Measurements from ENCODE around the gene LZTR1.
"Not testable (repeated sequence)": the region's sequence is repeated elsewhere in the genome, so short reads cannot be mapped to it uniquely, and the experiment has no call there.

LZTR1 gene

GRCh38 chr22:21001601-21002325, 19.7 kb downstream of the LZTR1 start, which contains the start of gene THAP7:
THAP7 (minus strand) TSS chr22:21002118; CDS start chr22:21001911, 207 bp downstream.
- Histone ChIP-seq H3K9me3 (ENCODE audit: control insufficient read depth, insufficient read depth, low read depth, low read length) (no peaks in the 10 kb centered on the region), H3K27me3 (ENCODE audit: control insufficient read depth, insufficient read depth, low read length) (no peaks in the 10 kb centered on the region), H3K36me3 (ENCODE audit: control insufficient read depth, insufficient read depth, low read length) (peaks cover 27% of the 10 kb centered on the region), H3K4me3 (ENCODE audit: low read depth, low read length) (peak within 1 kb of the TSS; percentile 83), H3K9ac (ENCODE audit: low read length) (peak within 1 kb of the TSS; percentile 95), H3K27ac (ENCODE audit: low read depth, low read length) (peak within 1 kb of the TSS; percentile 87), H3K4me1 (ENCODE audit: control insufficient read depth, insufficient read depth, low read length) (peaks cover 10% of the 10 kb centered on the region)

- H3K27ac ChIP-seq (ENCODE audit: low read depth, low read length): no peak overlapping the region
- H3K9ac ChIP-seq (ENCODE audit: low read length): no peak overlapping the region
Measured at GRCh38 chr22:21003782-21004181, 21.7 kb downstream of the LZTR1 start.

DNA sequence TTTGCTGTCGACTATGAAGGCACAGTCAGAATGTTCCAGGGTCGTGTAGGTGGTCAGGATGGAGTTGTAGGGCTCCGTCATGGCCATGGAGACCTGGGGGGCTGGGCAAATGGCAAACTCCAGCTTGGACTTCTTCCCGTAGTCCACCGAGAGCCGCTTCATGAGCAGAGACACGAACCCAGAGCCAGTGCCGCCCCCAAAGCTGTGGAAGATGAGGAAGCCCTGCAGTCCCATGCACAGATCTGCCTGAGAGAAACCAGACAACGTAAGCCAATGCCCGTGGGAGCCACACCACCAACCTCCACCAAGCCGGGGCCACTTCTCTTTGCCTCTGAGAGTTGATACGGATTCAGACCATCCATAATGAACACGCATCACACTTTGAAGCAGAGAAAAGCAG, 27.1 kb downstream of the LZTR1 start:
- not testable (repeated sequence) for H3K9me3 ChIP-seq (ENCODE audit: control insufficient read depth, insufficient read depth, low read depth, low read length); H3K27ac ChIP-seq (ENCODE audit: low read depth, low read length); H3K4me3 ChIP-seq (ENCODE audit: low read depth, low read length); H3K9ac ChIP-seq (ENCODE audit: low read length); H3K36me3 ChIP-seq (ENCODE audit: control insufficient read depth, insufficient read depth, low read length); H3K27me3 ChIP-seq (ENCODE audit: control insufficient read depth, insufficient read depth, low read length)
- H3K4me1 ChIP-seq (ENCODE audit: control insufficient read depth, insufficient read depth, low read length): peaks cover 16% of the 10 kb centered on the region

More at GRCh38 chr22:21003782-21004181, 21.7 kb downstream of the LZTR1 start:
- peaks cover 10% of the 10 kb centered on the region for H3K4me1 ChIP-seq (ENCODE audit: control insufficient read depth, insufficient read depth, low read length)
- H3K36me3 ChIP-seq (ENCODE audit: control insufficient read depth, insufficient read depth, low read length): peaks cover 16% of the 10 kb centered on the region
- H3K4me3 ChIP-seq (ENCODE audit: low read depth, low read length): no peak overlapping the region
- H3K9me3 ChIP-seq (ENCODE audit: control insufficient read depth, insufficient read depth, low read depth, low read length): no peaks in the 10 kb centered on the region
- no peaks in the 10 kb centered on the region for H3K27me3 ChIP-seq (ENCODE audit: control insufficient read depth, insufficient read depth, low read length)

DNA sequence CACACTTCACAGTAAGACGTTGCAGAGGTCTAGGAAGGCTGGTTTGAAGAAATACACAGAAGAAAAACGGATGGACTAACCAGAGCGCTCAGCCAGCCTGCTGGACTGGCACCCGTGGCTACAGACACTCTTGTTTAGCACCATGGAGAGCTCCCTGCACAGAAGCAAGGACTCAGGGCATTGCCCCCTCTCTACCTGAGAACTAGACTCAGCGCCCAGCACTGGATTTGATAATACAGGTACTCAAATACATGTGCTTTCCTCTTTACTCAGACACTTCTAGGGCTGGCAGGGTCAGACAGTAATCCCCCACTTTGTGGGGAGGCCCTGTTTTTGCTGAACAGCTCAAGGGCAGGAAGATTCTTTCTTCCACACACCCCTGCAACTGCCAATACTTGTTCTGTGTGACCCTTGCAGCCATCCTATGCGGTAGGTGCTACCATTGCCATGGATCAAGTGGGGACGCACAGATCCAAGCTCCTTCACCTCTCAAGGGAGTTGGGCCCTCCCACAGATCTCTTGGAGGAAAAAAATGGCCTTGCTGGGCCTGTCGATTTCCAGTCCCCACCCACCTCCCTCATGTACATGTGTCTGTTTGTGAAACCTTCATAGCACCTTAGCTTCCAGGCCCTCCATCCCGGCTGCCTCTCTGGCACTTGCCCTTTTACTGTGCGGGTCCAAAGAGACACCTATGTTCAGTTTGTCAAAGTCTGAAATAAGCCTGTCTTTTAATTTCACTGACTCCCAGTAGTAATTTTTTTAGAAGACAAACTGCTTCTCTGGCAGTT, 27.7 kb downstream of the LZTR1 start:
- H3K9ac ChIP-seq (ENCODE audit: low read length): no peak overlapping the region

GRCh38 chr22:21010426-21011113, 28.5 kb downstream of the LZTR1 start:
- Histone ChIP-seq H3K27me3 (ENCODE audit: control insufficient read depth, insufficient read depth, low read length) (0 out of 2 replicates have a peak, but pooled peaks cover 4% of the 10 kb centered on the region), H3K9ac (ENCODE audit: low read length) (no peak overlapping the region), H3K9me3 (ENCODE audit: control insufficient read depth, insufficient read depth, low read depth, low read length) (no peaks in the 10 kb centered on the region), H3K4me3 (ENCODE audit: low read depth, low read length) (no peak overlapping the region), H3K27ac (ENCODE audit: low read depth, low read length) (no peak overlapping the region), H3K4me1 (ENCODE audit: control insufficient read depth, insufficient read depth, low read length) (peaks cover 28% of the 10 kb centered on the region), H3K36me3 (ENCODE audit: control insufficient read depth, insufficient read depth, low read length) (peaks cover 4% of the 10 kb centered on the region; the same call in 1 of the 2 replicates)

More for the DNA sequence above, 27.7 kb downstream of the LZTR1 start:
- H3K27ac ChIP-seq (ENCODE audit: low read depth, low read length): no peak overlapping the region
- 0 out of 2 replicates have a peak, but pooled peaks cover 4% of the 10 kb centered on the region for H3K27me3 ChIP-seq (ENCODE audit: control insufficient read depth, insufficient read depth, low read length)
- H3K36me3 ChIP-seq (ENCODE audit: control insufficient read depth, insufficient read depth, low read length): peaks cover 4% of the 10 kb centered on the region; the same call in 1 of the 2 replicates
- peaks cover 21% of the 10 kb centered on the region for H3K4me1 ChIP-seq (ENCODE audit: control insufficient read depth, insufficient read depth, low read length)
- H3K9me3 ChIP-seq (ENCODE audit: control insufficient read depth, insufficient read depth, low read depth, low read length): no peaks in the 10 kb centered on the region
- H3K4me3 ChIP-seq (ENCODE audit: low read depth, low read length): no peak overlapping the region

DNA sequence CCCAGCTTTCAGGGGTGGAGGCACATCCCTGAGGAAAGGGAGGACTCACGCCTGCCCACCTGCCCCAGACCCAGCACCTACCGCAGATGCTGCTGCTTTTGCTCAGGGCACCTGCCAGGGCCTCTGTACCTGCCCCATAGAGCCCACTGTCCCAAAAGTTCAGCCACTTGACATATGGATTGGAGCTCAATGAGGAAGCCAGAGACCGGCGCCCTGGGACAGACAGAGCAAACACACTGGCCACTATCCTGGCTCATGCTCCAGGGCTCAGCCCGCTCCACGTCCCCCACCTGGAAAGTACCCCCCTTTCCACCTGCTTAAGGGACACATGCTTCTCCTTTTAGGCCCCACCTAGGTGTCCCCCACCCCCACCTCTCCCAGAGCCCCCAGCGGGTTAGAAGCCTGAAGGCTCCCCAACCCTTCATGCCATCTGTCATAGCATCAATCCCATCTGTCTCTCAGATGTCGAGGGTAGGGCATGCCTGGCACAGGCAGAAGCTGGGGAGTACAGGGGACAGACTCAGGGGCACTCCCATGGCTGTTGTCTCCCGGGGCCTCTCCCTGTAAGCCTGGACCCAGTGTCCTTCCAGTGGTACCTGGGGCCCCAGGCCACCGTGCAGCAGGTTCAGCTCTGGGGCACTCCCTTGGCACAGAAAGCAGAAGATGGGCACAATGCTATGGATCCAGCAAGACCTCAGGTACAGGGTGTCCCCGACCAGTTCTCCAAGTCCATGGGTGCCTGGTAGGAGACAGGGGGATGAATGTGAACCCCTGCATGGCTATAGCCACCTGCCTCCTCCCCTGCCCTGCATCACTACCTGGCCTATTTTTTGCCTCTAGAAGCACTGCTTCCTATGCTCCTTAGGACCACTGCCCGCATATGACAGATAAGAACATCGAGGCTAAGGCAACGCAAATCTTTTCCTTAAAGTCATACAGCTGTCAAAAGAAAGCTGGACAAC, 30.6 kb downstream of the LZTR1 start:
- H3K27ac ChIP-seq (ENCODE audit: low read depth, low read length): no peak overlapping the region
- no peak overlapping the region for H3K9ac ChIP-seq (ENCODE audit: low read length)
- H3K9me3 ChIP-seq (ENCODE audit: control insufficient read depth, insufficient read depth, low read depth, low read length): no peaks in the 10 kb centered on the region

DNA sequence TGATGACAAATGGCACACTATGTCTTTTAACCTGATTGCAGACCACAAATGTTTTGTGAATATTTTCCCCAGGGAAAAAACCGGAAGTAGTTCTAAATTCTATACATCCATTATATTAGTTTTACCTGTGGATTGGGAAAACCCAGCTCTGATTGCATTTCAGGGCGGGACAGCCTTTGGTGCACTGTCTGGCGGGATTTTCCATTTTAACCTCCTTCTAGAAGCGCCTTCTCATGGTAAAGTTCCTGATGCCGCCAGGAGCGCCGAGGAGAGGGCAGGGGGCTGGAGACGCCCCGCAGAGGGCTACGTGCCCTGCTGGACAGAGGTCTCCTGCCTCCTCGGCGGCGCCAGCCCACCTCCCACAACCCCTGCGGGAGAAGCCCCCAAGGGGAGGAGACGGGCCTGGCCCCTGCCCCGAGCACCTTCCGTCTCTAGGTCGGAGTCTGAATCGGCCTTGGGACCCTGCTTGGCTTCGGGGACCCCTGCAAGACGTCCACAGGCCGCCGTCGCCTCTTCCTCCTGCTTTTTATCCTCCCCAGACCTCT, 31.6 kb downstream of the LZTR1 start:
- Histone ChIP-seq H3K9ac (ENCODE audit: low read length) (peak overlapping the region; percentile 47), H3K4me1 (ENCODE audit: control insufficient read depth, insufficient read depth, low read length) (peaks cover 31% of the 10 kb centered on the region), H3K4me3 (ENCODE audit: low read depth, low read length) (peak overlapping the region; percentile 70), H3K36me3 (ENCODE audit: control insufficient read depth, insufficient read depth, low read length) (peaks cover 2% of the 10 kb centered on the region; the same call in 1 of the 2 replicates), H3K27ac (ENCODE audit: low read depth, low read length) (peak overlapping the region; percentile 15; the same call in 1 of the 2 replicates), H3K27me3 (ENCODE audit: control insufficient read depth, insufficient read depth, low read length) (0 out of 2 replicates have a peak, but pooled peaks cover 4% of the 10 kb centered on the region), H3K9me3 (ENCODE audit: control insufficient read depth, insufficient read depth, low read depth, low read length) (no peaks in the 10 kb centered on the region)

More for the DNA sequence above, 30.6 kb downstream of the LZTR1 start:
- H3K4me1 ChIP-seq (ENCODE audit: control insufficient read depth, insufficient read depth, low read length): peaks cover 31% of the 10 kb centered on the region
- peaks cover 4% of the 10 kb centered on the region; the same call in 1 of the 2 replicates for H3K36me3 ChIP-seq (ENCODE audit: control insufficient read depth, insufficient read depth, low read length)
- H3K4me3 ChIP-seq (ENCODE audit: low read depth, low read length): peak overlapping the region; percentile 70
- 0 out of 2 replicates have a peak, but pooled peaks cover 4% of the 10 kb centered on the region for H3K27me3 ChIP-seq (ENCODE audit: control insufficient read depth, insufficient read depth, low read length)

DNA sequence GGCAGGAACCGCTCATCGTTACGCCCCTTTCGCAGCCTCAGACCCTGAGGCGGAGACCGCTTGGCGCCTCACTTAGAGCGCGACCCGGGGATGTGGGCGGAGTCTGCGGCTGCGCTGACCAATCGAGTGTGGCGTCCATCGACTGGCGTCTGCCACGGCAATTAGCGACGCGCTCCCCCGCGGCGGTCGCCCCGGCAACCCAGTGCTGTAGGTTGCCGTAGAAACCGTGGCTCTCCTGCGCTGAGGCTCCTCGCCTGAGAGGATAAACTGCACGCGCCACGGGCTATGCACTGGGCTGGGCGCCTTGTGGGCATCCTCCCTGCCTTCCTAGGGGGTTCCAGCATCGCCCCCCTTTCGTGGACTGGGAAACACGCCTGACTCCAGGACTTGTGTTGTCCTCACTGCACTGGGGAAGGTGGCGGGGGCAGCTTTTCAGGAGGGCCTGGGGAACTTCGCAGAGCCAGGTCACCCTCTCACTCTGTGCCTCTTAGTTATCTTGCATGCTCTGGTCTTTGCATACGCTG, 32.2 kb downstream of the LZTR1 start:
- 0 out of 2 replicates have a peak, but pooled peaks cover 4% of the 10 kb centered on the region for H3K27me3 ChIP-seq (ENCODE audit: control insufficient read depth, insufficient read depth, low read length)
- peak overlapping the region; percentile 70 for H3K4me3 ChIP-seq (ENCODE audit: low read depth, low read length)
- no peak overlapping the region; the same call in 1 of the 2 replicates for H3K27ac ChIP-seq (ENCODE audit: low read depth, low read length)
- no peaks in the 10 kb centered on the region for H3K36me3 ChIP-seq (ENCODE audit: control insufficient read depth, insufficient read depth, low read length)
- peak overlapping the region; percentile 47 for H3K9ac ChIP-seq (ENCODE audit: low read length)
- peaks cover 31% of the 10 kb centered on the region for H3K4me1 ChIP-seq (ENCODE audit: control insufficient read depth, insufficient read depth, low read length)
- 0 out of 2 replicates have a peak, but pooled peaks cover 2% of the 10 kb centered on the region for H3K9me3 ChIP-seq (ENCODE audit: control insufficient read depth, insufficient read depth, low read depth, low read length)

DNA sequence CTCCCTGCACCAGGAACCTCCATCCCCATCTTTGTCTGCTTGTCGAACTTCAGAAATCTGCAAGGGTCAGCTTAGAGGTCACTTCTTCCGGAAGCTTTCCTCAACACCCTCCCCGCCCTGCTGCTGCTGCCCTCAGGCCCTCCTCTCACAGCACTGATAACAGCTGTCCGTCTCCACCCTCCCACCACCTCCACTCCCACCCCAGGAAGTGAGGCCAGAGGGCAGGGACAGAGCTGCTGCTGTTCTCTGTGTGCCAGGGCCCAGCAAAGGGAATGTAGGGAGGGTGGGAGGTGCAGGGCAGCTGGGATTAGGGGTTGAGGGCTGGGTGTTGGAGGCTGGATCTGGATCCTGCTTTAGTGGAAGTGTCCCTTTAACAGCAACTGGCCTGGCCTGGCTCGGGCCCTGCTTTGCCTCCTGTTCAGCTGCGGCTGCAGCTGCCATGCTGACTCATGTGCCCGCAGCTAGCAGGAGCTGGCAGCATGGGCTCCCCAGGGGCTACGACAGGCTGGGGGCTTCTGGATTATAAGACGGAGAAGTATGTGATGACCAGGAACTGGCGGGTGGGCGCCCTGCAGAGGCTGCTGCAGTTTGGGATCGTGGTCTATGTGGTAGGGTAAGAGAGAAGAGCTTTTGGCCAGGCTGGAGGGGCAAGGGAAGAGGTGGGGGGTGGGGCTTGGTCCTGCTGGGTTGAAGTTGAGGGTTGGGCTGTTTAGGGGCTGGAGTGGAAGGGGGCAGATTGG, 32.8 kb downstream of the LZTR1 start, which contains the start of gene P2RX6:
P2RX6 (plus strand) TSS at position 440 of the 740 bp plus-strand sequence; CDS start at position 450, 10 bp downstream.
- H3K36me3 ChIP-seq (ENCODE audit: control insufficient read depth, insufficient read depth, low read length): no peaks in the 10 kb centered on the region
- peak within 1 kb of the TSS; percentile 15; the same call in 1 of the 2 replicates for H3K27ac ChIP-seq (ENCODE audit: low read depth, low read length)
- H3K9ac ChIP-seq (ENCODE audit: low read length): peak within 1 kb of the TSS; percentile 47
- peaks cover 29% of the 10 kb centered on the region for H3K4me1 ChIP-seq (ENCODE audit: control insufficient read depth, insufficient read depth, low read length)
- H3K4me3 ChIP-seq (ENCODE audit: low read depth, low read length): peak within 1 kb of the TSS; percentile 70
- peaks cover 8% of the 10 kb centered on the region; the same call in 1 of the 2 replicates for H3K9me3 ChIP-seq (ENCODE audit: control insufficient read depth, insufficient read depth, low read depth, low read length)
- H3K27me3 ChIP-seq (ENCODE audit: control insufficient read depth, insufficient read depth, low read length): 0 out of 2 replicates have a peak, but pooled peaks cover 4% of the 10 kb centered on the region

All from HUES6 (cell line).